Esophagus muscularis mucosa (tissue), 4 donors: Measurements from ENCODE around the gene CKLF. TPM values are rescaled to one million over a fixed set of nuclear protein-coding genes. Genes with fewer than 3 reads are reported as not detected.

Source experiments
- DNase-seq: peaks from one replicate; pipeline ENCODE4 v3.0.0-alpha.2; 2017; ENCODE audit errors: extremely low spot score
- H3K27ac ChIP-seq, 4 donors: fragments of 200-600 bp; sonication (generic); replicated peaks in 1 of 4; 1 replicate in 3 of 4; 2 replicates in 1 of 4; pipeline ENCODE4 v1.5.1; 2016 to 2019; ENCODE audit warnings: mild to moderate bottlenecking in 1 of 4
- H3K27me3 ChIP-seq, 4 donors: fragments of 200-600 bp; sonication (generic); one replicate each; pipeline versions ENCODE4 v1.5.1 to v1.6.0; 2016 to 2019
- H3K36me3 ChIP-seq, 4 donors: fragments of 200-600 bp; sonication (generic); one replicate each; pipeline ENCODE4 v1.5.1; 2016 to 2019
- H3K4me1 ChIP-seq, 4 donors: fragments of 200-600 bp; sonication (generic); one replicate each; pipeline ENCODE4 v1.5.1; 2016 to 2019
- H3K4me3 ChIP-seq, 4 donors: fragments of 200-600 bp; sonication (generic); 1 replicate in 2 of 4; 2 replicates in 2 of 4; pipeline ENCODE4 v1.5.1; 2016 to 2019; ENCODE audit warnings: mild to moderate bottlenecking in 4 of 4, moderate library complexity in 1 of 4
- H3K9me3 ChIP-seq, 4 donors: fragments of 200-600 bp; sonication (generic); 1 replicate in 3 of 4; 2 replicates in 1 of 4; pipeline ENCODE4 v1.5.1; 2016 to 2019
- EP300 ChIP-seq: sonication (generic); formaldehyde crosslinking; IDR thresholded peaks from one replicate; pipeline ENCODE4 v1.6.1; 2017; ENCODE audit warnings: antibody characterized with exemption
- POLR2A ChIP-seq: fragments of 450-650 bp; IDR thresholded peaks from one replicate; pipeline ENCODE4 v1.6.1; 2017; ENCODE audit warnings: antibody characterized with exemption, moderate library complexity, mild to moderate bottlenecking, low read depth
- POLR2AphosphoS5 ChIP-seq, 2 donors: sonication (generic); formaldehyde crosslinking; IDR thresholded peaks; one replicate each; pipeline ENCODE4 v1.6.1; 2017; ENCODE audit warnings: antibody characterized with exemption in 2 of 2
- WGBS: methylation state at CpG from one replicate; pipeline ENCODE4 v1.1.5; 2018; 5-methylcytosine and 5-hydroxymethylcytosine counted together
- intact Hi-C: fragments of 100-400 bp; cut with DNase I; formaldehyde crosslinking; loops from one replicate; pipeline ENCODE4 v1.15.1; 2023
- total RNA-seq, 4 donors: library from RNA; depleted of rRNA; stranded (reverse); fragments of >200 nt; gene quantifications; one replicate each; pipeline versions ENCODE4 v1.1.0 to v1.2.1, GENCODE V29; 2016
- TF ChIP-seq, protein P1 (sequence below), 3 experiments: fragments of 200-600 bp in 2 of 3; fragments of 450-650 bp in 1 of 3; sonication (generic) in 2 of 3; IDR thresholded peaks; one replicate each; pipeline ENCODE4 v1.5.1; 2017 to 2019; ENCODE audit warnings: antibody characterized with exemption in 3 of 3, mild to moderate bottlenecking in 2 of 3, moderate library complexity in 1 of 3

CKLF gene
- total RNA-seq, 4 donors from 2014 or later: 18.1 to 28.2 (median 24.2) TPM

DNA sequence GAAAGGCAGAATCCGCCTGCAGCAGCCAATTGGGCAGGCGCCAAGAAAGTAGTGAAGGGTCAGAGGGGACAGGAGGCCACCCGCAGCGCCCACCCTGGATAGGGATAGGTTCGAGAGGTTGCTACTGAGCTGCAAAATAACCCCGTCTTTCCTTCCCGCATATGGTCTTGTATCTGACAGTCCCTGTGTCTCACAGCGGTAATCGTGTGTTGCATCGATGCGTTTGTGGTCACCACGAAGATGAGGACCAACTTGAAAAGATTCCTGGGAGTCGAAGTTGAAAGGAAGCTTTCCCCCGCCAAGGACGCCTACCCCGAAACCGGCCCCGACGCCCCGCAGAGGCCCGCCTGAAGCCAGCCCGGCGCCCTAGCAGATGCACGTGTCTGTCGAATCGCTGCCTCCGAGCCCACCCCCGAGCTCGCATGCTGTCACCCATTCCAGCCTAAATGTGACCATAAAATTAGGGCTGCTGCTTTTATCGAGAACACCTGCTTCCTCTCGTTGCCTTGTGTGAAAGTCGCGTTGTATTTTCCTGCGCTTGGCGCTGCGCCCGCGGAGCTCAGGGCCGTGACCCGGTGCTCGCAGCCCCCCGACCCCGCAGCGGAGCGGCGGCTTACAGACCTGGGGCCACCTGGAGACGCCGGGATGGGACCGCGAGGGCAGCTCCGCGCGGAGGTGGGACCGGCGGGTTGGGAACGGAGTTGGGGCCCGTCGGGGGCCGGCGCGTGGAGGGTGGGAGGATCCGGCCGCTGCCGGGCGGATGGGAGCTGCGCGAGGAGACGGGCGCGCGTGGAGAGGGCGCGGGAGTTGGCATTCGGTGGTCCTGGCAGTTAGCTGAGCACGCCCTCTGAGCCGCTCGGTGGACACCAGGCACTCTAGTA lies 26.5 kb downstream of the CKLF start, which contains the start of gene CMTM2:
Gene CMTM2 (plus strand): TSS at position 813 of the 881 bp plus-strand sequence. CDS start 145 bp downstream, outside the sequence.
- intact Hi-C loops: no loop called here
- 39% methylated on average over 26 of the region's 77 CpGs for WGBS
- DNase-seq: peak; percentile 89
- TF ChIP-seq POLR2A (no peak), POLR2AphosphoS5 (IDR thresholded peaks at IDR 0.05) (no peak), EP300 (no peak)
- TF ChIP-seq, protein P1, sequence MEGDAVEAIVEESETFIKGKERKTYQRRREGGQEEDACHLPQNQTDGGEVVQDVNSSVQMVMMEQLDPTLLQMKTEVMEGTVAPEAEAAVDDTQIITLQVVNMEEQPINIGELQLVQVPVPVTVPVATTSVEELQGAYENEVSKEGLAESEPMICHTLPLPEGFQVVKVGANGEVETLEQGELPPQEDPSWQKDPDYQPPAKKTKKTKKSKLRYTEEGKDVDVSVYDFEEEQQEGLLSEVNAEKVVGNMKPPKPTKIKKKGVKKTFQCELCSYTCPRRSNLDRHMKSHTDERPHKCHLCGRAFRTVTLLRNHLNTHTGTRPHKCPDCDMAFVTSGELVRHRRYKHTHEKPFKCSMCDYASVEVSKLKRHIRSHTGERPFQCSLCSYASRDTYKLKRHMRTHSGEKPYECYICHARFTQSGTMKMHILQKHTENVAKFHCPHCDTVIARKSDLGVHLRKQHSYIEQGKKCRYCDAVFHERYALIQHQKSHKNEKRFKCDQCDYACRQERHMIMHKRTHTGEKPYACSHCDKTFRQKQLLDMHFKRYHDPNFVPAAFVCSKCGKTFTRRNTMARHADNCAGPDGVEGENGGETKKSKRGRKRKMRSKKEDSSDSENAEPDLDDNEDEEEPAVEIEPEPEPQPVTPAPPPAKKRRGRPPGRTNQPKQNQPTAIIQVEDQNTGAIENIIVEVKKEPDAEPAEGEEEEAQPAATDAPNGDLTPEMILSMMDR (IDR thresholded peaks at IDR 0.05): no peak
- peak within 1 kb of the TSS; percentile 31 to 52 (median 42) for H3K4me3 ChIP-seq
- H3K27me3 ChIP-seq: peaks cover 0 to 41% (median 8%) of the 10 kb centered on the region in 4 donors
- no peak within 1 kb of the TSS for H3K27ac ChIP-seq
- no peaks in the 10 kb centered on the region for H3K9me3 ChIP-seq
- H3K4me1 ChIP-seq: peaks cover 10 to 15% (median 14%) of the 10 kb centered on the region in 4 donors
- H3K36me3 ChIP-seq: no peaks in the 10 kb centered on the region

DNA sequence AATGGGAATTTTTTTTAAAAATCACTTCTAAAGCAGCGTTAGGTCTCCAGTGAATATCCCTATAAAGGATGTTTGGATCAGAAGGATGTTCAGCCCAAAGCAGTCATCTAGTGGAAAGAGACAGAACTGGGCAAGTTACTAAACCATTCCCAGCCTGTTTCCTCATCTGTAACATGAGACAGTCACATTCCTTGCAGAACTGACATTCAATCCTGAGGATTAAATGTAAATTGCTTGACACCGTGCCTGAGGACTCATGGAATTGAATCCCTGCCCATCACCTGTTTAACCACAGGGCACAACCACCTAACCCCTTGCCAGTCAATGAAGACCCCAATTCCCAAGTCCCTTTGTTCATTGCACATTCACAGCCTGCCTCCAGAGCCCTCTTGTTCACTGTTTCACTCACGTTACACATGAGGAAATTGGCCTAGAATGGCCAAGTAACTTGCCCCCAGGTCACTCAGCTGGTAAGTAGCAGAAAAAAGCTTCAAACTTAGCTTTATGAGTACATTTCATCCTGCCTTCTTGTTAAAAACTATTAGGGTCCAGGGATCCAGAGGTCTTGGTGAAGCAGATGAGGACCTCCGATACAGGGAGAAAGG lies 28.3 kb downstream of the CKLF start:
- Histone ChIP-seq H3K4me1 (peaks cover 12 to 15% (median 14%) of the 10 kb centered on the region in 4 donors), H3K36me3 (no peaks in the 10 kb centered on the region), H3K27me3 (peaks cover 0 to 34% (median 8%) of the 10 kb centered on the region in 4 donors), H3K27ac (no peak overlapping the region), H3K9me3 (no peaks in the 10 kb centered on the region), H3K4me3 (no peak overlapping the region)
- 86% methylated on average over 4 of the region's 4 CpGs for WGBS
- intact Hi-C loops: no loop called here
- DNase-seq: peak; percentile 34
- TF ChIP-seq POLR2A: no peak
- TF ChIP-seq POLR2AphosphoS5 (IDR thresholded peaks at IDR 0.05): no peak
- TF ChIP-seq EP300: no peak
- TF ChIP-seq, protein P1 (IDR thresholded peaks at IDR 0.05): no peak

DNA sequence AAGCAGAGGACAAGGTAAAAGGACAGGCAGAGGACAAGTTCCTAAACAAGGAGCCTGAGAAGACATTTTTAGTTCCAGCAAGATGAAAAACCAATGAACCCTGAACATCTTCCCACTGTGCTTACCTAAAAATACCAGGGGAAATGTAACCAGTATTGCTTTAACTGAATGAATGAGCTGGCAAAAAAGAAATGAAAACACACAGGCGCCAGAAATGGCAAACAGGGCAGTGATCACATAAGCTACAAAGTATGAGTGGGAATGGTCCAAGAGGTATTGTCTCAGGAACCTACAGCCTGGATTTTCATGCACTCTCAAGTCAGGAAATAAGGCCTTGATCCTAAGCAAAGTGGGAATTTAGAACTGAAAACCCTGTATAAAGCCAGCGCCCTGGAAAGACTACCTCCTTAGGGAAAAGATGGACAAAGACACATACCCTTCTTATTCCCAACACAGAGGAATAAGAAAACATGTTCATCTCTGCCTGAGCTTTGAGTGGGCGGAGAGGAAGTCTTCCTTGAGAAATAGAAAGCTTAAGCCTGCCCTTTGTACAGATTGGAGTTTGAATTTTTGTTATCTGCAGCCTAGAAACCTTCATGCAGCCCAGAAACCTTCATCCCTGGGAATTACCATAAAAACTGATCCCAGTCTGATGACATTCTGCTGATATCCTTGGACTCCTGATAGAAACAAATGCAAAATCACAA lies 29.0 kb downstream of the CKLF start:
- TF ChIP-seq, protein P1 (IDR thresholded peaks at IDR 0.05): no peak
- Histone ChIP-seq H3K4me1 (peaks cover 14 to 15% (median 14%) of the 10 kb centered on the region in 4 donors), H3K9me3 (no peaks in the 10 kb centered on the region), H3K27ac (no peak overlapping the region), H3K4me3 (no peak overlapping the region), H3K36me3 (no peaks in the 10 kb centered on the region), H3K27me3 (peaks cover 0 to 30% (median 8%) of the 10 kb centered on the region in 4 donors)
- DNase-seq: peak; percentile 50
- intact Hi-C loops: no loop called here
- 64% methylated on average over 3 of the region's 3 CpGs for WGBS

DNA sequence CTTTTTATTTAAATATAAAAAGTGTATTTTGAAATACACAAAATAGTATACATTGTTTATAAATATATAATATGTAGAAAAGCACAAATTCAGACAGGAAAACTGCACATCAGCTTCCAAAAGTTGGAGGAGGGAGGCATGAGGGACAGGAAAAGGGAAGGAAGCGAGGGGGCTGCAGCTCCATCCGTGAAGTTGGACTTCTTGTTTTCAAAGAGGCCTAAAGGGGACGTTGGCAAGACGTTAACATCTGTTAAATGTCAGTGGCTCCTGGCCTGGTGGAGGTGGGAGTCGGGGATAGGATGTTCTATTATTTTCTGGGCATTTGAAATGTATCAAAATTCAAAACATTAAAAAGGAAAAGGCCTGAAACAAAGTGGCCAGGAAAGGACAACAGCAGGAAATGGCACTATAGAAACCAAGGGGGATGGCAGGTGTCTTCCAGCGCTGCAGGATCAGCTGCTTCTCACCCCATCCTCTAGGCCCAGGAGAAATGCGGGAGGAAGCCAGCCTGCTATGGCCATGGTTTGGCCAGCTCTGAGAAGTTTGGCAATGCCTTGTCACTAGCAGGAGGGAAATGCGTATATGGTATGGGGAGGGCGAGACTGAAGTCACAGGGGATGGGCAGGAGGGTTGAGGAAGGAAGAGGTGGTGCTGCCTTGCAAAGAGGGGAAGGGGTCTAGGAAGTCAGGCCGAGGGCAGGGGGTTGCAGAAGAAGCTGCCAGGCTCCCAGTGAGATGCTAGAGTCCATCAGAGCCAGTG lies 33.3 kb downstream of the CKLF start:
- Histone ChIP-seq H3K36me3 (no peaks in the 10 kb centered on the region), H3K27ac (no peak overlapping the region), H3K9me3 (no peaks in the 10 kb centered on the region), H3K27me3 (no peaks in the 10 kb centered on the region), H3K4me1 (peaks cover 0 to 4% (median 0%) of the 10 kb centered on the region in 4 donors), H3K4me3 (no peak overlapping the region)
- 66% methylated on average over 10 of the region's 10 CpGs for WGBS
- peak in 1 of 2 donors; percentile 24 for TF ChIP-seq POLR2AphosphoS5 (IDR thresholded peaks at IDR 0.05)
- TF ChIP-seq, protein P1 (IDR thresholded peaks at IDR 0.05): no peak
- no peak for TF ChIP-seq EP300
- no peak for TF ChIP-seq POLR2A
- intact Hi-C loops: loop anchor here (5.0 kb wide), 1 partner anchor 103 kb away; no protein-coding TSS in a partner anchor
- DNase-seq: no peak
